ENCODE measurements around the gene CPS1.

CPS1 gene

DNA sequence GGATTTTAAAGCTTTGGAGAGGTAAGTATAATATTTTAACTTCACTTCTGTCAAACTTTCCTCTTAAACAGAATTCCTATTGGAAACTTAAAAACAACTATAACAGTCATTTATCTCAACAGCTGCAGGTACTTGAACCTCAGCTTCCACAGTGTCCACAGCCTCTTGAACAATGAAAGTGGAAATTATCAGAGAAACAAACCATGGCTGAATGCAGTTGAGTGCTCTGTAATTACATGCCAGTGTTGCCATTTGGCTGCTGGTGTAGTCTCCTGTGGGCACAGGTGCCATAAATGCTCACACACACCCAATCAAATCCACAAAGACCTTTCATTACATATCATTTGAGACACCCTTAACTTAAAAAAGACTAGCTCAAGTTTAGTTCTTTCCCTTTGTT lies 125.1 kb downstream of the CPS1 start:
- no peak overlapping the region for H3K27ac ChIP-seq
- H3K27me3 ChIP-seq (ENCODE audit: insufficient read depth, low read depth, severe bottlenecking): no peaks in the 10 kb centered on the region
- TF ChIP-seq, protein P1, sequence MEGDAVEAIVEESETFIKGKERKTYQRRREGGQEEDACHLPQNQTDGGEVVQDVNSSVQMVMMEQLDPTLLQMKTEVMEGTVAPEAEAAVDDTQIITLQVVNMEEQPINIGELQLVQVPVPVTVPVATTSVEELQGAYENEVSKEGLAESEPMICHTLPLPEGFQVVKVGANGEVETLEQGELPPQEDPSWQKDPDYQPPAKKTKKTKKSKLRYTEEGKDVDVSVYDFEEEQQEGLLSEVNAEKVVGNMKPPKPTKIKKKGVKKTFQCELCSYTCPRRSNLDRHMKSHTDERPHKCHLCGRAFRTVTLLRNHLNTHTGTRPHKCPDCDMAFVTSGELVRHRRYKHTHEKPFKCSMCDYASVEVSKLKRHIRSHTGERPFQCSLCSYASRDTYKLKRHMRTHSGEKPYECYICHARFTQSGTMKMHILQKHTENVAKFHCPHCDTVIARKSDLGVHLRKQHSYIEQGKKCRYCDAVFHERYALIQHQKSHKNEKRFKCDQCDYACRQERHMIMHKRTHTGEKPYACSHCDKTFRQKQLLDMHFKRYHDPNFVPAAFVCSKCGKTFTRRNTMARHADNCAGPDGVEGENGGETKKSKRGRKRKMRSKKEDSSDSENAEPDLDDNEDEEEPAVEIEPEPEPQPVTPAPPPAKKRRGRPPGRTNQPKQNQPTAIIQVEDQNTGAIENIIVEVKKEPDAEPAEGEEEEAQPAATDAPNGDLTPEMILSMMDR (IDR thresholded peaks at IDR 0.05; ENCODE audit: low read depth, low read length): no peak
- DNase-seq: no peak
- no peaks in the 10 kb centered on the region for H3K9me3 ChIP-seq (ENCODE audit: severe bottlenecking)
- H3K4me3 ChIP-seq (ENCODE audit: low read depth, low read length): no peak overlapping the region
- H3K36me3 ChIP-seq: no peaks in the 10 kb centered on the region

DNA sequence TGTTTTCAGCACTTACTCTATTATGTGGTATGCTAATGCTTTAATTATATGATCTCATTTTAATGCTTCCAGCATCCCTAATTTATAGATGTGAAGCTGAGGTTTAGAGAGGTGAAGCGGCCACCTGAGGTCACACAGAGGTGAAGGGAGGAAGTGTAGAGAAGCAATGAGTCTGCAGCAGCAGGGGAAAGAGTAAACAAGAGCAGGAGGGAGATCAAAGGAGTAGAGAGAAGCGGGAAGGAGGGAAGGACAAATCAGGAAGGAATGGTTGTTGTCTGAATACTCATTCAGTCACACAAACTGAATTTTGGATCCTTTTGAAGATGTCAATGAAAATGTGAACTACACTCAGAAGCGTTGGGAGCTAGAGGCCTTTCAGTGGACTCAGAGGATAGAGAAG lies 130.0 kb downstream of the CPS1 start:
- DNase-seq: no peak
- Histone ChIP-seq H3K36me3 (no peaks in the 10 kb centered on the region), H3K27ac (no peak overlapping the region), H3K9me3 (ENCODE audit: severe bottlenecking) (no peaks in the 10 kb centered on the region), H3K27me3 (ENCODE audit: insufficient read depth, low read depth, severe bottlenecking) (no peaks in the 10 kb centered on the region), H3K4me3 (ENCODE audit: low read depth, low read length) (no peak overlapping the region)
- TF ChIP-seq, protein P1 (IDR thresholded peaks at IDR 0.05; ENCODE audit: low read depth, low read length): no peak

DNA sequence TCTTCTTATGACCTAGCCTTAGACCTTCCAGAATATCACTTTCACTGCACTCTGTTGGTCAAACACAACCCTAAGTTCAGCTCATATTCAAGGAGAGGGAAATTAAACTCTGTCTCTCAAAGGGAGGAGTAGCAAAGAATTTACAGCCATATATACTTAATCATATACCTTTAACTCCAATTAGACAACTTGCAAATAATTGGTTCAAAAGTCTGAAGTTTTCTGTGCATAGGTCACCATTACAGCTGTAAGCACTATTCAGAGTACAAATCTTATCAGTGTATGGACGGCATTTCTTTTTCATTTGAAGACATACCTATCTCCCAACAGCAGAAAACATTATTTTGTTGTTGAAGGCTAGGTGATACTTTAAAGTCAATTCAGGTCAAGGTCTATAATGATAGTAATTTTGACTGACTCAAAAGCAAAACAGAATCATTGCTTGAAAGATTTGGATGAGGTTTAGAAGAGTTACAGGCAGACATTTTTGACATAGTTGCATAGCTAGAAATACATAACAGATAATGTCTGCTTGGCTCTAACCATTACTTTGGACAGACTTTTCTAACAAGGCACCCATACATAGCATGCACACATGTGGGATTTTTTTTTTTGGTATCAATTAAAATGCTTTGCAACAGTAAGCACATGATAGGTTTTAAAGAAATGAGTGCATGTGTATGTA lies 131.5 kb downstream of the CPS1 start:
- H3K9me3 ChIP-seq (ENCODE audit: severe bottlenecking): no peaks in the 10 kb centered on the region
- no peaks in the 10 kb centered on the region for H3K36me3 ChIP-seq
- H3K27ac ChIP-seq: no peak overlapping the region
- H3K4me3 ChIP-seq (ENCODE audit: low read depth, low read length): no peak overlapping the region
- DNase-seq: no peak
- TF ChIP-seq, protein P1 (IDR thresholded peaks at IDR 0.05; ENCODE audit: low read depth, low read length): no peak
- no peaks in the 10 kb centered on the region for H3K27me3 ChIP-seq (ENCODE audit: insufficient read depth, low read depth, severe bottlenecking)

DNA sequence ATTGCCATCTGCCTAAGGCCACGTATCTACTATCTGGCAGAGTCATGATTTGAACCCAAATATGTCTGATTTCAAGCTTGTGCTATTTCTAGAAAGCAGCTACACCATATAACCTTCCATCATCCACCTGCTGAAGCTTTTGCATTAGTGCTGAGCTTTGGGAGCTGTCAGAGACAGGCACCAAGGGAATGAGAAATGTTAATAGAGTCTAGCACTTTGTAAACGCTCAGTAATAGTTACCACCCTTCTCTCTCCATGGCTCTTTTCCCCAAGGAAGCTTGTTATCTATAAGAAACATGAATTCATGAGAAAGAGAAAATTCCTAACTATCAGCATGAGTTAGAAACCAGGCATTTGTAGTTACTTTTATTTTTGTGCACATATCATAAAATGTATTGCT lies 151.5 kb downstream of the CPS1 start:
- Histone ChIP-seq H3K36me3 (no peaks in the 10 kb centered on the region), H3K4me3 (ENCODE audit: low read depth, low read length) (no peak overlapping the region), H3K9me3 (ENCODE audit: severe bottlenecking) (no peaks in the 10 kb centered on the region), H3K27me3 (ENCODE audit: insufficient read depth, low read depth, severe bottlenecking) (no peaks in the 10 kb centered on the region), H3K27ac (no peak overlapping the region)
- TF ChIP-seq, protein P1 (IDR thresholded peaks at IDR 0.05; ENCODE audit: low read depth, low read length): no peak
- no peak for DNase-seq

GRCh38 chr2:210713122-210713521 lies 156.7 kb downstream of the CPS1 start:
- no peak for DNase-seq
- no peak overlapping the region for H3K27ac ChIP-seq
- TF ChIP-seq, protein P1 (IDR thresholded peaks at IDR 0.05; ENCODE audit: low read depth, low read length): 0 out of 2 replicates have a peak, but pooled peaks have one; percentile 12

GRCh38 chr2:210715560-210716082 lies 159.2 kb downstream of the CPS1 start:
- Histone ChIP-seq H3K27me3 (ENCODE audit: insufficient read depth, low read depth, severe bottlenecking) (no peaks in the 10 kb centered on the region), H3K4me3 (ENCODE audit: low read depth, low read length) (no peak overlapping the region), H3K9me3 (ENCODE audit: severe bottlenecking) (no peaks in the 10 kb centered on the region), H3K36me3 (no peaks in the 10 kb centered on the region), H3K27ac (no peak overlapping the region)
- TF ChIP-seq, protein P1 (IDR thresholded peaks at IDR 0.05; ENCODE audit: low read depth, low read length): no peak
- no peak for DNase-seq

More at GRCh38 chr2:210713122-210713521, 156.7 kb downstream of the CPS1 start:
- Histone ChIP-seq H3K27me3 (ENCODE audit: insufficient read depth, low read depth, severe bottlenecking) (no peaks in the 10 kb centered on the region), H3K4me3 (ENCODE audit: low read depth, low read length) (no peak overlapping the region), H3K9me3 (ENCODE audit: severe bottlenecking) (no peaks in the 10 kb centered on the region), H3K36me3 (no peaks in the 10 kb centered on the region)

All from WERI-Rb-1 (cell line).